HEK293 (cell line): ENCODE data around the gene EDIL3.

ENCODE experiments used
- CTCF ChIA-PET: fragments of 350-600 bp; formaldehyde crosslinking; extraction: SDS; loops from one replicate; lab custom pipeline; 2021; ENCODE audit warnings: antibody characterized with exemption; lab: Yijun Ruan, JAX
- POLR2A ChIA-PET: fragments of 300-600 bp; formaldehyde crosslinking; extraction: SDS; loops from one replicate; lab custom pipeline; 2020; ENCODE audit warnings: antibody characterized with exemption, inconsistent platforms; lab: Yijun Ruan, JAX
- H3K27ac ChIP-seq: fragments of 200-500 bp; sonication (Bioruptor generic); 2 replicates; pipeline ENCODE4 v1.5.1; 2014; ENCODE audit warnings: low read depth, low read length, control low read depth, inconsistent platforms; ENCODE audit errors: extremely low read depth
- H3K36me3 ChIP-seq, 2 experiments: fragments of 200-500 bp in 1 of 2; sonication (Bioruptor generic) in 1 of 2; 1 replicate in 1 of 2; 2 replicates in 1 of 2; pipeline ENCODE4 v1.5.1; 2014 to 2017; ENCODE audit warnings: inconsistent platforms in 2 of 2, low read length in 2 of 2; ENCODE audit not compliant: control insufficient read depth in 2 of 2, insufficient read depth in 1 of 2
- H3K4me1 ChIP-seq: fragments of 200-500 bp; sonication (Bioruptor generic); 2 replicates; pipeline ENCODE4 v1.5.1; 2014; ENCODE audit warnings: mild to moderate bottlenecking, low read length, inconsistent platforms; ENCODE audit not compliant: control insufficient read depth, insufficient read depth
- H3K4me3 ChIP-seq: 2 replicates; pipeline ENCODE4 v1.5.1; 2011; ENCODE audit warnings: low read depth, mild to moderate bottlenecking, control low read depth, low read length, moderate library complexity
- H3K9me3 ChIP-seq: fragments of 200-500 bp; sonication (Bioruptor generic); 2 replicates; pipeline ENCODE4 v1.5.1; 2014; ENCODE audit warnings: low read depth, low read length, inconsistent platforms; ENCODE audit not compliant: control insufficient read depth, insufficient read depth
- GFI1B ChIP-seq: fragments of 450-650 bp; formaldehyde crosslinking; IDR thresholded peaks from 2 replicates; pipeline ENCODE4 v1.5.1; 2016; ENCODE audit warnings: missing biosample characterization, missing genetic modification characterization
- GLIS1 ChIP-seq: fragments of 450-650 bp; formaldehyde crosslinking; IDR thresholded peaks from 2 replicates; pipeline ENCODE4 v1.5.1; 2016; ENCODE audit warnings: missing biosample characterization, missing genetic modification characterization
- KLF7 ChIP-seq: fragments of 450-650 bp; formaldehyde crosslinking; IDR thresholded peaks from 2 replicates; pipeline ENCODE4 v1.5.1; 2016; ENCODE audit warnings: missing biosample characterization, missing genetic modification characterization, borderline replicate concordance
- MEIS1 ChIP-seq: sonication (generic); formaldehyde crosslinking; IDR thresholded peaks from 2 replicates; pipeline ENCODE4 v1.8.1; 2022; ENCODE audit warnings: missing genetic modification reagents, mild to moderate bottlenecking, borderline replicate concordance
- OSR2 ChIP-seq: fragments of 450-650 bp; formaldehyde crosslinking; IDR thresholded peaks from 2 replicates; pipeline ENCODE4 v1.5.1; 2016; ENCODE audit warnings: missing biosample characterization, missing genetic modification characterization
- ZBTB48 ChIP-seq: fragments of 450-650 bp; formaldehyde crosslinking; IDR thresholded peaks from 2 replicates; pipeline ENCODE4 v1.5.1; 2016; ENCODE audit warnings: missing biosample characterization, missing genetic modification characterization
- ZBTB8A ChIP-seq: fragments of 450-650 bp; formaldehyde crosslinking; IDR thresholded peaks from 2 replicates; pipeline ENCODE4 v1.5.1; 2016; ENCODE audit warnings: missing biosample characterization, missing genetic modification characterization
- ZFP41 ChIP-seq: fragments of 450-650 bp; formaldehyde crosslinking; IDR thresholded peaks from 2 replicates; pipeline ENCODE4 v1.5.1; 2016; ENCODE audit warnings: missing biosample characterization, missing genetic modification characterization, borderline replicate concordance
- ZNF148 ChIP-seq: fragments of 450-650 bp; formaldehyde crosslinking; IDR thresholded peaks from 2 replicates; pipeline ENCODE4 v1.5.0; 2017; ENCODE audit warnings: missing biosample characterization, missing genetic modification characterization, borderline replicate concordance
- ZNF19 ChIP-seq: fragments of 450-650 bp; formaldehyde crosslinking; IDR thresholded peaks from 2 replicates; pipeline ENCODE4; 2016; ENCODE audit warnings: missing biosample characterization, missing genetic modification characterization, low read depth
- ZNF274 ChIP-seq, 2 experiments: fragments of 200-500 bp in 1 of 2; fragments of 450-650 bp in 1 of 2; sonication (Bioruptor generic) in 1 of 2; formaldehyde crosslinking in 1 of 2; IDR thresholded peaks; 2 replicates each; pipeline versions ENCODE4 v1.5.1 to v1.6.1; 2014 to 2016; ENCODE audit warnings: borderline replicate concordance in 1 of 2, inconsistent platforms in 1 of 2, low read length in 1 of 2, missing biosample characterization in 1 of 2, missing genetic modification characterization in 1 of 2
- ZNF350 ChIP-seq: fragments of 450-650 bp; formaldehyde crosslinking; IDR thresholded peaks from 2 replicates; pipeline ENCODE4 v1.5.0; 2017; ENCODE audit warnings: missing biosample characterization, mild to moderate bottlenecking, missing genetic modification characterization
- ZNF366 ChIP-seq: fragments of 450-650 bp; formaldehyde crosslinking; conservative IDR thresholded peaks from 2 replicates; pipeline ENCODE4 v1.5.1; 2016; ENCODE audit warnings: missing biosample characterization, missing genetic modification characterization
- ZNF433 ChIP-seq: fragments of 450-650 bp; formaldehyde crosslinking; IDR thresholded peaks from 2 replicates; pipeline ENCODE4 v1.5.1; 2016; ENCODE audit warnings: missing biosample characterization, missing genetic modification characterization, low read depth
- ZNF48 ChIP-seq: fragments of 450-650 bp; formaldehyde crosslinking; IDR thresholded peaks from 2 replicates; pipeline ENCODE4 v1.5.1; 2016; ENCODE audit warnings: missing biosample characterization, missing genetic modification characterization
- ZNF555 ChIP-seq: fragments of 450-650 bp; formaldehyde crosslinking; conservative IDR thresholded peaks from 2 replicates; pipeline ENCODE4 v1.5.1; 2017; ENCODE audit warnings: missing biosample characterization, mild to moderate bottlenecking, missing genetic modification characterization, inconsistent platforms
- ZNF623 ChIP-seq: fragments of 450-650 bp; formaldehyde crosslinking; IDR thresholded peaks from 2 replicates; pipeline ENCODE4 v1.5.1; 2016; ENCODE audit warnings: missing biosample characterization, missing genetic modification characterization
- ZNF626 ChIP-seq: fragments of 450-650 bp; sonication (Bioruptor Pico); formaldehyde crosslinking; IDR thresholded peaks from 2 replicates; pipeline ENCODE4 v1.5.1; 2018; ENCODE audit warnings: missing biosample characterization, missing genetic modification characterization, inconsistent platforms
- ZNF658 ChIP-seq: fragments of 450-650 bp; formaldehyde crosslinking; IDR thresholded peaks from 2 replicates; pipeline ENCODE4; 2016; ENCODE audit warnings: missing biosample characterization, missing genetic modification characterization
- ZNF660 ChIP-seq: fragments of 450-650 bp; IDR thresholded peaks from 2 replicates; pipeline ENCODE4 v1.5.1; 2018; ENCODE audit warnings: missing biosample characterization, mild to moderate bottlenecking, missing genetic modification characterization
- ZNF692 ChIP-seq: fragments of 450-650 bp; formaldehyde crosslinking; IDR thresholded peaks from 2 replicates; pipeline ENCODE4 v1.5.1; 2016; ENCODE audit warnings: missing biosample characterization, missing genetic modification characterization
- ZNF704 ChIP-seq: fragments of 450-650 bp; formaldehyde crosslinking; IDR thresholded peaks from 2 replicates; pipeline ENCODE4 v1.5.1; 2016; ENCODE audit warnings: missing biosample characterization, missing genetic modification characterization
- ZNF747 ChIP-seq: fragments of 450-650 bp; formaldehyde crosslinking; IDR thresholded peaks from 2 replicates; pipeline ENCODE4 v1.5.1; 2016; ENCODE audit warnings: missing biosample characterization, missing genetic modification characterization
- ZSCAN4 ChIP-seq: fragments of 450-650 bp; formaldehyde crosslinking; IDR thresholded peaks from 2 replicates; pipeline ENCODE4 v1.5.1; 2017; ENCODE audit warnings: missing biosample characterization, missing genetic modification characterization
- TF ChIP-seq, protein P1 (sequence below): fragments of 450-650 bp; formaldehyde crosslinking; IDR thresholded peaks from 2 replicates; pipeline ENCODE4 v1.5.1; 2016; ENCODE audit warnings: missing biosample characterization, missing genetic modification characterization
- TF ChIP-seq, protein P2 (sequence below): fragments of 450-650 bp; formaldehyde crosslinking; IDR thresholded peaks from 2 replicates; pipeline ENCODE4 v1.5.1; 2016; ENCODE audit warnings: missing biosample characterization, missing genetic modification characterization
- TF ChIP-seq, protein P3 (sequence below): fragments of 450-650 bp; formaldehyde crosslinking; IDR thresholded peaks from 2 replicates; pipeline ENCODE4 v1.5.1; 2016; ENCODE audit warnings: missing biosample characterization, missing genetic modification characterization

EDIL3 gene

GRCh38 chr5:84303315-84303714 lies 81.4 kb downstream of the EDIL3 start:
- TF ChIP-seq ZSCAN4 (no peak), ZNF555 (tag by site-specific recombination) (no peak), ZNF433 (tag by site-specific recombination) (no peak), ZNF658 (tag by site-specific recombination) (no peak), ZNF48 (tag by site-specific recombination) (no peak), GFI1B (no peak), ZNF274 (IDR thresholded peaks at IDR 0.05; ENCODE audit: low read length) (no peak), ZNF274 (tag by site-specific recombination; IDR thresholded peaks at IDR 0.05; ENCODE audit: borderline replicate concordance) (no peak), OSR2 (tag by site-specific recombination) (no peak), GLIS1 (no peak), ZNF660 (no peak), ZNF19 (tag by site-specific recombination) (no peak), MEIS1 (CRISPR knock-in tag) (no peak), KLF7 (no peak), ZNF704 (tag by site-specific recombination) (no peak), ZNF626 (tag by site-specific recombination) (no peak), ZFP41 (no peak)
- TF ChIP-seq, protein P1, sequence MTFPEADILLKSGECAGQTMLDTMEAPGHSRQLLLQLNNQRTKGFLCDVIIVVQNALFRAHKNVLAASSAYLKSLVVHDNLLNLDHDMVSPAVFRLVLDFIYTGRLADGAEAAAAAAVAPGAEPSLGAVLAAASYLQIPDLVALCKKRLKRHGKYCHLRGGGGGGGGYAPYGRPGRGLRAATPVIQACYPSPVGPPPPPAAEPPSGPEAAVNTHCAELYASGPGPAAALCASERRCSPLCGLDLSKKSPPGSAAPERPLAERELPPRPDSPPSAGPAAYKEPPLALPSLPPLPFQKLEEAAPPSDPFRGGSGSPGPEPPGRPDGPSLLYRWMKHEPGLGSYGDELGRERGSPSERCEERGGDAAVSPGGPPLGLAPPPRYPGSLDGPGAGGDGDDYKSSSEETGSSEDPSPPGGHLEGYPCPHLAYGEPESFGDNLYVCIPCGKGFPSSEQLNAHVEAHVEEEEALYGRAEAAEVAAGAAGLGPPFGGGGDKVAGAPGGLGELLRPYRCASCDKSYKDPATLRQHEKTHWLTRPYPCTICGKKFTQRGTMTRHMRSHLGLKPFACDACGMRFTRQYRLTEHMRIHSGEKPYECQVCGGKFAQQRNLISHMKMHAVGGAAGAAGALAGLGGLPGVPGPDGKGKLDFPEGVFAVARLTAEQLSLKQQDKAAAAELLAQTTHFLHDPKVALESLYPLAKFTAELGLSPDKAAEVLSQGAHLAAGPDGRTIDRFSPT = no peak
- TF ChIP-seq, protein P2, sequence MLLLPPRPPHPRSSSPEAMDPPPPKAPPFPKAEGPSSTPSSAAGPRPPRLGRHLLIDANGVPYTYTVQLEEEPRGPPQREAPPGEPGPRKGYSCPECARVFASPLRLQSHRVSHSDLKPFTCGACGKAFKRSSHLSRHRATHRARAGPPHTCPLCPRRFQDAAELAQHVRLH (tag by site-specific recombination) = no peak
- Histone ChIP-seq H3K9me3 (no peaks in the 10 kb centered on the region), H3K4me3 (no peak overlapping the region), H3K36me3 (no peaks in the 10 kb centered on the region), H3K27ac (no peak overlapping the region), H3K4me1 (no peaks in the 10 kb centered on the region)
- ChIA-PET CTCF (interaction anchor here (0.6 to 1.0 kb wide), 2 partner anchors 16 to 19 kb away, joined by 3 read pairs; no protein-coding TSS in a partner anchor), POLR2A (no interaction called here)

- H3K9me3 ChIP-seq = no peaks in the 10 kb centered on the region
- ChIA-PET CTCF (no interaction called here), POLR2A (no interaction called here)
- H3K4me3 ChIP-seq = no peak overlapping the region
- H3K27ac ChIP-seq = no peak overlapping the region
- no peaks in the 10 kb centered on the region for H3K36me3 ChIP-seq
- H3K4me1 ChIP-seq = 0 out of 2 replicates have a peak, but pooled peaks cover 2% of the 10 kb centered on the region
- TF ChIP-seq ZNF350 (tag by site-specific recombination) (no peak), ZNF623 (tag by site-specific recombination) (no peak), ZNF692 (tag by site-specific recombination) (no peak), ZNF366 (tag by site-specific recombination) (no peak), ZBTB8A (no peak), ZNF747 (tag by site-specific recombination) (no peak), ZBTB48 (tag by site-specific recombination) (no peak), GFI1B (no peak), ZNF148 (tag by site-specific recombination) (no peak)
- TF ChIP-seq, protein P3, sequence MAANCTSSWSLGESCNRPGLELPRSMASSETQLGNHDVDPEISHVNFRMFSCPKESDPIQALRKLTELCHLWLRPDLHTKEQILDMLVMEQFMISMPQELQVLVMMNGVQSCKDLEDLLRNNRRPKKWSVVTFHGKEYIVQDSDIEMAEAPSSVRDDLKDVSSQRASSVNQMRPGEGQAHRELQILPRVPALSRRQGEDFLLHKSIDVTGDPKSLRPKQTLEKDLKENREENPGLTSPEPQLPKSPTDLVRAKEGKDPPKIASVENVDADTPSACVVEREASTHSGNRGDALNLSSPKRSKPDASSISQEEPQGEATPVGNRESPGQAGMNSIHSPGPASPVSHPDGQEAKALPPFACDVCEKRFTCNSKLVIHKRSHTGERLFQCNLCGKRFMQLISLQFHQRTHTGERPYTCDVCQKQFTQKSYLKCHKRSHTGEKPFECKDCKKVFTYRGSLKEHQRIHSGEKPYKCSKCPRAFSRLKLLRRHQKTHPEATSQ (tag by site-specific recombination) = no peak
Measured at GRCh38 chr5:84301535-84301934, 83.1 kb downstream of the EDIL3 start.
